Heart left ventricle (tissue), 13 donors: Measurements from ENCODE around the gene SPECC1.

Experiments used
- POLR2A ChIP-seq, 2 donors: fragments of 450-650 bp; IDR thresholded peaks; one replicate each; pipeline ENCODE4 v1.6.1; 2017; ENCODE audit warnings: antibody characterized with exemption in 2 of 2, mild to moderate bottlenecking in 2 of 2, moderate library complexity in 2 of 2
- TF ChIP-seq, protein P1 (sequence below), 12 donors: fragments of 200-600 bp; sonication (generic) in 4 of 12; IDR thresholded peaks; one replicate each; pipeline versions ENCODE4 v1.5.0 to v1.8.0; 2018 to 2022; ENCODE audit warnings: antibody characterized with exemption in 12 of 12, mild to moderate bottlenecking in 5 of 12
- donor health status: ischemic (EF 13 %, LVEDD 7.1; RV severe dilation, severe dysfunction).
- donor health status: DM: no; HTN: yes; CAD: no.
- donor health status: DM: no; HTN: no; CAD: no.
- donor health status: ischemic (EF 25% LVEDD 6.9; RV normal size, moderate dysfunction).
- donor health status: ischemic (EF 25% LVEDD 5.7; RV mildly dilated, moderate dysfunction).
- donor health status: ischemic (EF 35%, LVEDD 5.7; RV mildly dilated, moderate dysfunction).
- donor health status: nonischemic (EF 11% LVEDD 7.7; RV severe dilation, severe dysfunction).
- donor health status: DM: yes; HTN: yes; CAD: no.
- donor health status: PGD.
- donor health status: ischemic (EF 29% LVEDD 5.4; RV normal size, mild dysfunction).
- donor health status: nonischemic (EF 23%, LVEDD 6.1; RV moderate dilation, normal function).

DNA sequence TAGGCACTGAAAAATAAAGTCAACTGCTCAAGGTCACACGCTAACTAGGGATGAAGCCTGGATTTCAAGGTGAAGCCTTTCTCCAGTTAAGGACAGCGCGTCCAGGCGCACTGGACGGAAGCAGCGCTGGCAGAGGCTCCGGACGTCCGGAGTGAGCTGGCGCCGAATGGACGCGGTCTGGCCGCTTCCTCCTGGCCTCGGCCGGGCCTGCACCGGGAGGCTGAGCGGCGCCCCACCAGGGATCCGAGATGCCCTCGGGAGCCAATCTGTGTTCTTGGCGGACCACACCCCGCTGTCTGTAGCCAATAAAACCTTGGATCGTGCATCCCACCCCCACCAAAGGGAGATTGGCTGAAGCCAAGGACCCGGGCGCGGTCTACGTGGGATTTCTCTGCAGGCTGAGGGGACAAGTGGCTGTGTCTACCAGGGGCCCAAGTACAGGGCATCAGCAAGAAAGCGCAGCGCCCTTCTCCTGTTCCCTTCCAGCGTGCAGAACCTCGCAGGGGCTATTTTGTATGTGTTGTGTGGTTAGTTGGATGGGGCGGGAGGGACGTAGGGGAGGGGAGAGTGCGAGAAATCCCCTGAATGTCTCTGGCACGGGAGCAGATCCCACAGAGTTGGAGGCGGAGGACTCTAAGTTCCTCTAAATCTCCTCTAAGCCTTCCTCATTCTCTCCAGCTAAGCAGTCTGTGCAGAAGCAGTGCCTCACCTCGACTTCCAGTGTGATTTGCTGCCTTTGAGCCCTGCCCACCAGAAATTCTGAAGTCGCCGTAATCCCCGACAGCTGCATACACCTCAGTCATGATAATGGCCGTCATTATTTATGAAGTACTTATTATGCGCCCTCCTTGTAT is 29.0 kb upstream of the SPECC1 start:
- TF ChIP-seq, protein P1, sequence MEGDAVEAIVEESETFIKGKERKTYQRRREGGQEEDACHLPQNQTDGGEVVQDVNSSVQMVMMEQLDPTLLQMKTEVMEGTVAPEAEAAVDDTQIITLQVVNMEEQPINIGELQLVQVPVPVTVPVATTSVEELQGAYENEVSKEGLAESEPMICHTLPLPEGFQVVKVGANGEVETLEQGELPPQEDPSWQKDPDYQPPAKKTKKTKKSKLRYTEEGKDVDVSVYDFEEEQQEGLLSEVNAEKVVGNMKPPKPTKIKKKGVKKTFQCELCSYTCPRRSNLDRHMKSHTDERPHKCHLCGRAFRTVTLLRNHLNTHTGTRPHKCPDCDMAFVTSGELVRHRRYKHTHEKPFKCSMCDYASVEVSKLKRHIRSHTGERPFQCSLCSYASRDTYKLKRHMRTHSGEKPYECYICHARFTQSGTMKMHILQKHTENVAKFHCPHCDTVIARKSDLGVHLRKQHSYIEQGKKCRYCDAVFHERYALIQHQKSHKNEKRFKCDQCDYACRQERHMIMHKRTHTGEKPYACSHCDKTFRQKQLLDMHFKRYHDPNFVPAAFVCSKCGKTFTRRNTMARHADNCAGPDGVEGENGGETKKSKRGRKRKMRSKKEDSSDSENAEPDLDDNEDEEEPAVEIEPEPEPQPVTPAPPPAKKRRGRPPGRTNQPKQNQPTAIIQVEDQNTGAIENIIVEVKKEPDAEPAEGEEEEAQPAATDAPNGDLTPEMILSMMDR (IDR thresholded peaks at IDR 0.05), result no peak
- no peak for TF ChIP-seq POLR2A (IDR thresholded peaks at IDR 0.05)
